Measurements from ENCODE around the gene HSBP1L1.

DNA sequence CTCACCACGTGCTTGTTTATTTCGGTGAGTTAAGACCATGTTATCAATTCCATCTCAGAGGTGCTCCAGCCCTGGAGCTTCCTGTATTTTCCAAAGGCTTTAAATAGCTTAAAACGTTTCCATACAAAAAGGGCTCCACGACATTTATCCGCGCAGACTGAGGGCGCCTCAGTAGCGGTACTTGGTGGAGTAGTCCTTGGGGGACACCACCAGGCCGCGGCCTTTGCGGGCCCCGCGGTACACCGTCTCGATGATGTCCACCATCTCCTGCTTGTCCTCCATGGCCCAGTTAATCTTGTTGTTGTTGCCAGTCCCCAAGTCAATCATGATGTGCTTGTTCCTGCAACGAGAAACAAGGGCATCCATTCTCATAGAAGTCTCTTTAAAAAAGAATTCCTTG is 9.1 kb downstream of the HSBP1L1 start:
- no peak for TF ChIP-seq RXRA (IDR thresholded peaks at IDR 0.05)
- no peak for TF ChIP-seq HNF4G (IDR thresholded peaks at IDR 0.05)
- TF ChIP-seq, protein P1, sequence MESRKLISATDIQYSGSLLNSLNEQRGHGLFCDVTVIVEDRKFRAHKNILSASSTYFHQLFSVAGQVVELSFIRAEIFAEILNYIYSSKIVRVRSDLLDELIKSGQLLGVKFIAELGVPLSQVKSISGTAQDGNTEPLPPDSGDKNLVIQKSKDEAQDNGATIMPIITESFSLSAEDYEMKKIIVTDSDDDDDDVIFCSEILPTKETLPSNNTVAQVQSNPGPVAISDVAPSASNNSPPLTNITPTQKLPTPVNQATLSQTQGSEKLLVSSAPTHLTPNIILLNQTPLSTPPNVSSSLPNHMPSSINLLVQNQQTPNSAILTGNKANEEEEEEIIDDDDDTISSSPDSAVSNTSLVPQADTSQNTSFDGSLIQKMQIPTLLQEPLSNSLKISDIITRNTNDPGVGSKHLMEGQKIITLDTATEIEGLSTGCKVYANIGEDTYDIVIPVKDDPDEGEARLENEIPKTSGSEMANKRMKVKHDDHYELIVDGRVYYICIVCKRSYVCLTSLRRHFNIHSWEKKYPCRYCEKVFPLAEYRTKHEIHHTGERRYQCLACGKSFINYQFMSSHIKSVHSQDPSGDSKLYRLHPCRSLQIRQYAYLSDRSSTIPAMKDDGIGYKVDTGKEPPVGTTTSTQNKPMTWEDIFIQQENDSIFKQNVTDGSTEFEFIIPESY (IDR thresholded peaks at IDR 0.05), result no peak
- TF ChIP-seq, protein P2, sequence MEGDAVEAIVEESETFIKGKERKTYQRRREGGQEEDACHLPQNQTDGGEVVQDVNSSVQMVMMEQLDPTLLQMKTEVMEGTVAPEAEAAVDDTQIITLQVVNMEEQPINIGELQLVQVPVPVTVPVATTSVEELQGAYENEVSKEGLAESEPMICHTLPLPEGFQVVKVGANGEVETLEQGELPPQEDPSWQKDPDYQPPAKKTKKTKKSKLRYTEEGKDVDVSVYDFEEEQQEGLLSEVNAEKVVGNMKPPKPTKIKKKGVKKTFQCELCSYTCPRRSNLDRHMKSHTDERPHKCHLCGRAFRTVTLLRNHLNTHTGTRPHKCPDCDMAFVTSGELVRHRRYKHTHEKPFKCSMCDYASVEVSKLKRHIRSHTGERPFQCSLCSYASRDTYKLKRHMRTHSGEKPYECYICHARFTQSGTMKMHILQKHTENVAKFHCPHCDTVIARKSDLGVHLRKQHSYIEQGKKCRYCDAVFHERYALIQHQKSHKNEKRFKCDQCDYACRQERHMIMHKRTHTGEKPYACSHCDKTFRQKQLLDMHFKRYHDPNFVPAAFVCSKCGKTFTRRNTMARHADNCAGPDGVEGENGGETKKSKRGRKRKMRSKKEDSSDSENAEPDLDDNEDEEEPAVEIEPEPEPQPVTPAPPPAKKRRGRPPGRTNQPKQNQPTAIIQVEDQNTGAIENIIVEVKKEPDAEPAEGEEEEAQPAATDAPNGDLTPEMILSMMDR (IDR thresholded peaks at IDR 0.05; ENCODE audit: low read depth, low read length, missing input control), result no peak
- no peak for TF ChIP-seq YY1 (IDR thresholded peaks at IDR 0.05)
- TF ChIP-seq, protein P3, sequence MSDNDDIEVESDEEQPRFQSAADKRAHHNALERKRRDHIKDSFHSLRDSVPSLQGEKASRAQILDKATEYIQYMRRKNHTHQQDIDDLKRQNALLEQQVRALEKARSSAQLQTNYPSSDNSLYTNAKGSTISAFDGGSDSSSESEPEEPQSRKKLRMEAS (IDR thresholded peaks at IDR 0.05), result no peak
- no peak for TF ChIP-seq JUND (IDR thresholded peaks at IDR 0.05)
- TF ChIP-seq, protein P4, sequence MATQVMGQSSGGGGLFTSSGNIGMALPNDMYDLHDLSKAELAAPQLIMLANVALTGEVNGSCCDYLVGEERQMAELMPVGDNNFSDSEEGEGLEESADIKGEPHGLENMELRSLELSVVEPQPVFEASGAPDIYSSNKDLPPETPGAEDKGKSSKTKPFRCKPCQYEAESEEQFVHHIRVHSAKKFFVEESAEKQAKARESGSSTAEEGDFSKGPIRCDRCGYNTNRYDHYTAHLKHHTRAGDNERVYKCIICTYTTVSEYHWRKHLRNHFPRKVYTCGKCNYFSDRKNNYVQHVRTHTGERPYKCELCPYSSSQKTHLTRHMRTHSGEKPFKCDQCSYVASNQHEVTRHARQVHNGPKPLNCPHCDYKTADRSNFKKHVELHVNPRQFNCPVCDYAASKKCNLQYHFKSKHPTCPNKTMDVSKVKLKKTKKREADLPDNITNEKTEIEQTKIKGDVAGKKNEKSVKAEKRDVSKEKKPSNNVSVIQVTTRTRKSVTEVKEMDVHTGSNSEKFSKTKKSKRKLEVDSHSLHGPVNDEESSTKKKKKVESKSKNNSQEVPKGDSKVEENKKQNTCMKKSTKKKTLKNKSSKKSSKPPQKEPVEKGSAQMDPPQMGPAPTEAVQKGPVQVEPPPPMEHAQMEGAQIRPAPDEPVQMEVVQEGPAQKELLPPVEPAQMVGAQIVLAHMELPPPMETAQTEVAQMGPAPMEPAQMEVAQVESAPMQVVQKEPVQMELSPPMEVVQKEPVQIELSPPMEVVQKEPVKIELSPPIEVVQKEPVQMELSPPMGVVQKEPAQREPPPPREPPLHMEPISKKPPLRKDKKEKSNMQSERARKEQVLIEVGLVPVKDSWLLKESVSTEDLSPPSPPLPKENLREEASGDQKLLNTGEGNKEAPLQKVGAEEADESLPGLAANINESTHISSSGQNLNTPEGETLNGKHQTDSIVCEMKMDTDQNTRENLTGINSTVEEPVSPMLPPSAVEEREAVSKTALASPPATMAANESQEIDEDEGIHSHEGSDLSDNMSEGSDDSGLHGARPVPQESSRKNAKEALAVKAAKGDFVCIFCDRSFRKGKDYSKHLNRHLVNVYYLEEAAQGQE (IDR thresholded peaks at IDR 0.05), result no peak
- TF ChIP-seq GABPA (IDR thresholded peaks at IDR 0.05 in 1 of 2, conservative IDR thresholded peaks at IDR 0.05 in 1 of 2), result no peak
- no peak for TF ChIP-seq RAD21 (IDR thresholded peaks at IDR 0.05)
- TF ChIP-seq EGR1 (IDR thresholded peaks at IDR 0.05; ENCODE audit: low read depth in 2 of 2), result no peak
- TF ChIP-seq HNF4A (conservative IDR thresholded peaks at IDR 0.05), result no peak
